ENCODE data around the gene CPNE5. TPM values are rescaled to one million over a fixed set of nuclear protein-coding genes. Genes with fewer than 3 reads are reported as not detected.

The CPNE5 gene
- total RNA-seq, 1 donor from 2014 or later: 6.6 TPM

DNA sequence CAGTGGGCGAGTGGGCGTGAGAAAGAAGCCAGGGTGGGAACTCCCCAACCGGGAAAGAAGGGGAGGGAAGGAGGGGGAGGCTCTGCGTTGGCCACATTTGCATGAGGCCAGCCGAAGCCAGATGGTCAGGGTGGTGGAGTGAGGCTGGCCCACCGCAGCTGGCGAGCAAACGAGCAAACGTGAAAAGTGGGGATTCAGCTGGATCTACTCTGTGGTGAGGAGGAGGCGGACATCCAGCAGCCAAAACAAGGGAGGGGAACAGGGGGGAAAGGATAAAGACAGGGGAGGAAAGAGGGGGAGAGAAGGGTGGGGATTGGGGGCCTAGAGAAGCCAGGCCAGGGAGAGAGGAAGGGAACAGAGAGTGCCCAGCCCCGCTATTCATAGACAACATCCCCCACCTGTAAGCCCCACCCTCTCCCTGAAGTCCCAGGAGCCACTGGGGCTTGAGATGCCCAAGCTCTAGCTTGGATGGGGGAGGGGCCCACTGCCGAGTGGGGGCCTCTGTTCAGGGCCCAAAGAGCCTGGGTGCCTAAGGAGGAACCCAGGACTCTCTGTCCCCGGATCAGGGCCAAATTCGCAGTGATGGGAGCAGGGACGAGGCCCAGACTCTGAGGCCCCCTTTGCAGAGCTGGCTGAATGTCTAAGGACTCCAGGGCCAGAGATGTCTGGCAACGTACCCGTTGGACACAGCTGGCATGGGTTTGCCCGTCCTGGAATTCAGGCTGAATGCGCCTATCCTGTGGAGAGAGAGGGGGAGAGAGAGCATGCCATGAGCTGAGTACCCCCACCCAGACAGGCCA lies 45.1 kb downstream of the CPNE5 start:
- no peaks in the 10 kb centered on the region for H3K9me3 ChIP-seq
- no peak overlapping the region for H3K4me3 ChIP-seq
- H3K36me3 ChIP-seq: no peaks in the 10 kb centered on the region
- intact Hi-C loops (cut with DNase I): no loop called here
- H3K4me1 ChIP-seq: peaks cover 14% of the 10 kb centered on the region
- no peak overlapping the region for H3K27ac ChIP-seq
- TF ChIP-seq POLR2A (IDR thresholded peaks at IDR 0.05) (no peak), POLR2AphosphoS5 (IDR thresholded peaks at IDR 0.05; ENCODE audit: insufficient read depth in 1 of 2, low read depth in 1 of 2) (peak in 1 of 2 donors; percentile 60)
- no peaks in the 10 kb centered on the region for H3K27me3 ChIP-seq
- no peak for DNase-seq (ENCODE audit: extremely low spot score in 2 of 2)

DNA sequence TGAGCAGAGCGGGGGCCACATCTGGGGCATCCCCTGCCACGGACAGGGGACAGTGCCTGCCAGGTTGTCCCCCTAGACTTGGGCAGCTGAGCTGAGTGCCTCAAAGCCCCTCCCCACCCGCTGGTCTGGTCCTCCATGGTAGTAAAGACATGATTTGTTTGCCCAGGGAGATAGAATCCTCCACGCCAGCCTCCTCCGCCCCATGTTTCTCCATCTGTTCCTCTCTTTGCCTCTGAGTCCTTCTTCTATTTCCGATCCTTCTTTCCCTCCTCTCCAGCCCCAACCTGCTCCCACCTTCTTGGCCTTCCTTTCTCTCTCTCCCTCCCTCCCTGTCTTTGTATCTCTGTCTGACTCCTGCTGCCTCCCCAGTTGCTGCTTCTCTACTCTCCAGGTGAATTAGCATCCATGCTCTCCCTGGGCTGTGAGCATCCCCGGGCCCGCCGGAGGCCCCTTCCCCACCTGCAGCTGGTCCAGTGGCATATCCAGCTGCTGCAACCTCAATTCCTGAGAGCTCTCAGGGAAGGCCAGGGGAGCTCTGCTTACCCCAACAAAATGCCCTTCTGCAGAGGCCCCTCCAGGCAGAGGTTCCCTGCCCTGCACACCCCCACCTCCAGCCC lies 45.8 kb downstream of the CPNE5 start:
- TF ChIP-seq, protein P1, sequence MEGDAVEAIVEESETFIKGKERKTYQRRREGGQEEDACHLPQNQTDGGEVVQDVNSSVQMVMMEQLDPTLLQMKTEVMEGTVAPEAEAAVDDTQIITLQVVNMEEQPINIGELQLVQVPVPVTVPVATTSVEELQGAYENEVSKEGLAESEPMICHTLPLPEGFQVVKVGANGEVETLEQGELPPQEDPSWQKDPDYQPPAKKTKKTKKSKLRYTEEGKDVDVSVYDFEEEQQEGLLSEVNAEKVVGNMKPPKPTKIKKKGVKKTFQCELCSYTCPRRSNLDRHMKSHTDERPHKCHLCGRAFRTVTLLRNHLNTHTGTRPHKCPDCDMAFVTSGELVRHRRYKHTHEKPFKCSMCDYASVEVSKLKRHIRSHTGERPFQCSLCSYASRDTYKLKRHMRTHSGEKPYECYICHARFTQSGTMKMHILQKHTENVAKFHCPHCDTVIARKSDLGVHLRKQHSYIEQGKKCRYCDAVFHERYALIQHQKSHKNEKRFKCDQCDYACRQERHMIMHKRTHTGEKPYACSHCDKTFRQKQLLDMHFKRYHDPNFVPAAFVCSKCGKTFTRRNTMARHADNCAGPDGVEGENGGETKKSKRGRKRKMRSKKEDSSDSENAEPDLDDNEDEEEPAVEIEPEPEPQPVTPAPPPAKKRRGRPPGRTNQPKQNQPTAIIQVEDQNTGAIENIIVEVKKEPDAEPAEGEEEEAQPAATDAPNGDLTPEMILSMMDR (IDR thresholded peaks at IDR 0.05): no peak
- no peak for TF ChIP-seq POLR2A (IDR thresholded peaks at IDR 0.05)
- no peak for TF ChIP-seq POLR2AphosphoS5 (IDR thresholded peaks at IDR 0.05; ENCODE audit: insufficient read depth in 1 of 2, low read depth in 1 of 2)
- no peaks in the 10 kb centered on the region for H3K36me3 ChIP-seq
- peaks cover 14% of the 10 kb centered on the region for H3K4me1 ChIP-seq
- no peaks in the 10 kb centered on the region for H3K27me3 ChIP-seq
- no peak overlapping the region for H3K4me3 ChIP-seq
- no peak for DNase-seq (ENCODE audit: extremely low spot score in 2 of 2)
- H3K9me3 ChIP-seq: no peaks in the 10 kb centered on the region
- intact Hi-C loops (cut with DNase I): no loop called here
- no peak overlapping the region for H3K27ac ChIP-seq

DNA sequence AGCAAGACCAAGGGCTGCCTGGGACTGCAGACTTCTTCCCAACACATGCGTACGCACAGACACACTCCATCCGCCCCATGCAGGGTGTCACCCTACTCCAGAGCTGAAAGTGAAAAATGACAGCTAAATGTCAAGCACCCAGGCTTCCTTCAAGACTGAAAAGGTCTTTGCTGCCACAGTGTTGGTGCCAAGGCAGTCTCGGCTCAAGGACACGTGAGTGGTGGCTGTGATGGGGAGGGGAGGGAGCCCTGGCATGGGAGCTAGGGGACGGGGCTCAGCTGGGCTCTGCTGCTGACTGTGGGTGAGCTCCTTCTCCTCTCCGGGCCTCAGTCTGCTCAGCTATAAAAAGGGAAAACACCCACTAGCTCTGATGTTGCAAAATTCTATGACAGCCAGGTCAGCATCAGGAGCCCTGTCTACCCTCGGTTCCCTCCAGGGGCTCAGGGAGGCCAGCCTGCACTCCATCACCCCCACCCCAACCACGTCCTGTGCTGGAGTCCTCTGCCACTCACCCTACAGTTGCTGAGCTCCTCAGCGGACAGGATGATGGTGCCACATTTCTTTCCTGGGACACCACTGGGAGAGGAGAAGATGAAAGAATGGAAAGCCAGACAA lies 47.6 kb downstream of the CPNE5 start:
- Histone ChIP-seq H3K36me3 (no peaks in the 10 kb centered on the region), H3K9me3 (no peaks in the 10 kb centered on the region), H3K27ac (no peak overlapping the region), H3K4me1 (peaks cover 14% of the 10 kb centered on the region), H3K4me3 (no peak overlapping the region), H3K27me3 (no peaks in the 10 kb centered on the region)
- TF ChIP-seq POLR2AphosphoS5 (IDR thresholded peaks at IDR 0.05; ENCODE audit: insufficient read depth in 1 of 2, low read depth in 1 of 2) (no peak), POLR2A (IDR thresholded peaks at IDR 0.05) (no peak)
- TF ChIP-seq, protein P1 (IDR thresholded peaks at IDR 0.05): no peak
- no peak for DNase-seq (ENCODE audit: extremely low spot score in 2 of 2)
- intact Hi-C loops (cut with DNase I): no loop called here

DNA sequence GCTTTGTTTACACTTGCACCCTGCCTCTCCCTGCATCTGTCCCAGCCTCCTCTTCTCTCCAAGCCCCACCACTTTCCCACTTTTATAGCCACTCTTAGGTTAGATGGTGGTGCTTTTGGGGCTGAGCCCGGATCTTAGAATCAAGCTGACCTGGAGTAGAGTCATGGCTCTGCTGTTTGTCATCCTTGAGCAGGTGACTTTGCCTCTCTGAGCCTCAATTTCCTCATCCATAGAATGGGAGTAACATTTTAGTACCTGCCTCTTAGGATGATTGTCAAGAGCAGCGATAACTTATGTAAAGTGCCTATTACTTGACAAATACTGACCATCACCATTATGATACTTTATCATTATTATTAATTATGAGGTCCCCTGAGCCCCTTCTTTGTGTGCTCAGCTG lies 48.2 kb downstream of the CPNE5 start:
- intact Hi-C loops (cut with DNase I): no loop called here
- DNase-seq (ENCODE audit: extremely low spot score in 2 of 2): no peak
- H3K27me3 ChIP-seq: no peaks in the 10 kb centered on the region

DNA sequence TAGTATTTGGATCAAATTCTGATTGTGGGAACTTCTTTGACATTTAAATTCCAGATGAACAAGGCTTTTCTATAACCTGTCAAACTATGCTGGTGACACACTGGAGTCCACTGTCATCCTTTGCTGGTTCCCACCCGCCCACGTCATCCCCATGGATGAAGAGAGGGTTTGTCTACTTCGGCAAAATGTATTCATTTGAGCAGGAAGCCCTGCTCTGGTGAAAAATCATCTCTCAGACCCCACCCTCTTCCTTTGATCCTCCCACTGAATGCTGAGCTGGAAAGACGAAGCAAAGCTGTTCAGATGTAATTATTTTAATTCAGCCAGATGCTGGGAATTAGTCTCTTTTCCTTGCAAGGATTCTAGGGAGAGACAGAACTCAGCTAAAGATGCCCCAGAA lies 50.5 kb downstream of the CPNE5 start:
- TF ChIP-seq POLR2AphosphoS5 (IDR thresholded peaks at IDR 0.05; ENCODE audit: insufficient read depth in 1 of 2, low read depth in 1 of 2) (no peak), POLR2A (IDR thresholded peaks at IDR 0.05) (no peak)
- TF ChIP-seq, protein P1 (IDR thresholded peaks at IDR 0.05): no peak
- Histone ChIP-seq H3K4me1 (peaks cover 2% of the 10 kb centered on the region), H3K27me3 (no peaks in the 10 kb centered on the region), H3K9me3 (no peaks in the 10 kb centered on the region), H3K4me3 (no peak overlapping the region), H3K36me3 (no peaks in the 10 kb centered on the region), H3K27ac (no peak overlapping the region)
- intact Hi-C loops (cut with DNase I): no loop called here
- DNase-seq (ENCODE audit: extremely low spot score in 2 of 2): no peak

More for the DNA sequence above, 48.2 kb downstream of the CPNE5 start:
- Histone ChIP-seq H3K27ac (no peak overlapping the region), H3K4me1 (peaks cover 14% of the 10 kb centered on the region), H3K4me3 (no peak overlapping the region), H3K9me3 (no peaks in the 10 kb centered on the region), H3K36me3 (no peaks in the 10 kb centered on the region)
- TF ChIP-seq POLR2A (IDR thresholded peaks at IDR 0.05) (no peak), POLR2AphosphoS5 (IDR thresholded peaks at IDR 0.05; ENCODE audit: insufficient read depth in 1 of 2, low read depth in 1 of 2) (no peak)
- TF ChIP-seq, protein P1 (IDR thresholded peaks at IDR 0.05): no peak

All from vagina (tissue), 2 donors.